22Rv1 (cell line): ENCODE results near the gene TMEM178B.

Experiments used
- ZFX ChIP-seq: fragments of 450-650 bp; IDR thresholded peaks from 2 replicates; pipeline ENCODE4 v1.6.1; 2017; ENCODE audit warnings: antibody characterized with exemption, borderline replicate concordance
- TF ChIP-seq, protein P1 (sequence below): fragments of 450-650 bp; IDR thresholded peaks from 2 replicates; pipeline ENCODE4 v1.5.1; 2017; ENCODE audit warnings: mild to moderate bottlenecking

- TF ChIP-seq, protein P1, sequence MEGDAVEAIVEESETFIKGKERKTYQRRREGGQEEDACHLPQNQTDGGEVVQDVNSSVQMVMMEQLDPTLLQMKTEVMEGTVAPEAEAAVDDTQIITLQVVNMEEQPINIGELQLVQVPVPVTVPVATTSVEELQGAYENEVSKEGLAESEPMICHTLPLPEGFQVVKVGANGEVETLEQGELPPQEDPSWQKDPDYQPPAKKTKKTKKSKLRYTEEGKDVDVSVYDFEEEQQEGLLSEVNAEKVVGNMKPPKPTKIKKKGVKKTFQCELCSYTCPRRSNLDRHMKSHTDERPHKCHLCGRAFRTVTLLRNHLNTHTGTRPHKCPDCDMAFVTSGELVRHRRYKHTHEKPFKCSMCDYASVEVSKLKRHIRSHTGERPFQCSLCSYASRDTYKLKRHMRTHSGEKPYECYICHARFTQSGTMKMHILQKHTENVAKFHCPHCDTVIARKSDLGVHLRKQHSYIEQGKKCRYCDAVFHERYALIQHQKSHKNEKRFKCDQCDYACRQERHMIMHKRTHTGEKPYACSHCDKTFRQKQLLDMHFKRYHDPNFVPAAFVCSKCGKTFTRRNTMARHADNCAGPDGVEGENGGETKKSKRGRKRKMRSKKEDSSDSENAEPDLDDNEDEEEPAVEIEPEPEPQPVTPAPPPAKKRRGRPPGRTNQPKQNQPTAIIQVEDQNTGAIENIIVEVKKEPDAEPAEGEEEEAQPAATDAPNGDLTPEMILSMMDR: no peak
- TF ChIP-seq ZFX: no peak
These were observed 84.7 kb downstream of the TMEM178B start for GRCh38 chr7:141158561-141158960.
